HS-5 (cell line): Measurements from ENCODE around the gene MEPCE.
A peak's percentile ranks its signal among the peaks of the same experiment; 100 is the strongest.
"Not testable (repeated sequence)": the region's sequence is repeated elsewhere in the genome, so short reads cannot be mapped to it uniquely, and the experiment has no call there.

ENCODE experiments used
- DNase-seq: peaks from one replicate; pipeline ENCODE4 v3.0.0-alpha.2; 2012; ENCODE audit warnings: low read depth

Gene MEPCE

GRCh38 chr7:100434297-100435144 lies 4.9 kb downstream of the MEPCE start:
- no peak for DNase-seq

GRCh38 chr7:100435401-100436304 lies 6.0 kb downstream of the MEPCE start:
- no peak for DNase-seq

GRCh38 chr7:100437150-100438100 lies 7.8 kb downstream of the MEPCE start:
- no peak for DNase-seq

- DNase-seq = no peak
Measured at GRCh38 chr7:100438172-100438571, 8.5 kb downstream of the MEPCE start.

- DNase-seq = not testable (repeated sequence)
Measured at GRCh38 chr7:100438731-100439130, 9.1 kb downstream of the MEPCE start.

GRCh38 chr7:100439244-100439643 lies 9.6 kb downstream of the MEPCE start:
- not testable (repeated sequence) for DNase-seq

GRCh38 chr7:100441641-100442535 lies 12.3 kb downstream of the MEPCE start:
- DNase-seq = no peak

GRCh38 chr7:100443096-100443840 lies 13.6 kb downstream of the MEPCE start:
- no peak for DNase-seq

GRCh38 chr7:100444311-100445278 lies 15.0 kb downstream of the MEPCE start:
- DNase-seq = peak; percentile 79

- DNase-seq = no peak
Measured at GRCh38 chr7:100446040-100446439, 16.4 kb downstream of the MEPCE start.

- not testable (repeated sequence) for DNase-seq
Measured at GRCh38 chr7:100447363-100447762, 17.7 kb downstream of the MEPCE start.

- no peak for DNase-seq
Measured at GRCh38 chr7:100449190-100449795, 19.7 kb downstream of the MEPCE start.

- no peak for DNase-seq
Measured at GRCh38 chr7:100452513-100452912, 22.9 kb downstream of the MEPCE start.

GRCh38 chr7:100453854-100454253 lies 24.2 kb downstream of the MEPCE start:
- not testable (repeated sequence) for DNase-seq

GRCh38 chr7:100455206-100455605 lies 25.6 kb downstream of the MEPCE start:
- no peak for DNase-seq

GRCh38 chr7:100456562-100456961 lies 26.9 kb downstream of the MEPCE start:
- DNase-seq = no peak

- DNase-seq = no peak
Measured at GRCh38 chr7:100457033-100457432, 27.4 kb downstream of the MEPCE start.

GRCh38 chr7:100464210-100464660 lies 34.6 kb downstream of the MEPCE start, which contains the start of gene SPACDR:
TSS of gene SPACDR (minus strand) at chr7:100464260. CDS start at chr7:100464025, 235 bp downstream.
- DNase-seq = no peak
